NCI-H526 (cell line): ENCODE results near the gene GABARAP.

Experiments
- DNase-seq, 2 experiments: peaks; one replicate each; lab custom pipeline; 2025; lab: John Stamatoyannopoulos, UW

Gene GABARAP

DNA sequence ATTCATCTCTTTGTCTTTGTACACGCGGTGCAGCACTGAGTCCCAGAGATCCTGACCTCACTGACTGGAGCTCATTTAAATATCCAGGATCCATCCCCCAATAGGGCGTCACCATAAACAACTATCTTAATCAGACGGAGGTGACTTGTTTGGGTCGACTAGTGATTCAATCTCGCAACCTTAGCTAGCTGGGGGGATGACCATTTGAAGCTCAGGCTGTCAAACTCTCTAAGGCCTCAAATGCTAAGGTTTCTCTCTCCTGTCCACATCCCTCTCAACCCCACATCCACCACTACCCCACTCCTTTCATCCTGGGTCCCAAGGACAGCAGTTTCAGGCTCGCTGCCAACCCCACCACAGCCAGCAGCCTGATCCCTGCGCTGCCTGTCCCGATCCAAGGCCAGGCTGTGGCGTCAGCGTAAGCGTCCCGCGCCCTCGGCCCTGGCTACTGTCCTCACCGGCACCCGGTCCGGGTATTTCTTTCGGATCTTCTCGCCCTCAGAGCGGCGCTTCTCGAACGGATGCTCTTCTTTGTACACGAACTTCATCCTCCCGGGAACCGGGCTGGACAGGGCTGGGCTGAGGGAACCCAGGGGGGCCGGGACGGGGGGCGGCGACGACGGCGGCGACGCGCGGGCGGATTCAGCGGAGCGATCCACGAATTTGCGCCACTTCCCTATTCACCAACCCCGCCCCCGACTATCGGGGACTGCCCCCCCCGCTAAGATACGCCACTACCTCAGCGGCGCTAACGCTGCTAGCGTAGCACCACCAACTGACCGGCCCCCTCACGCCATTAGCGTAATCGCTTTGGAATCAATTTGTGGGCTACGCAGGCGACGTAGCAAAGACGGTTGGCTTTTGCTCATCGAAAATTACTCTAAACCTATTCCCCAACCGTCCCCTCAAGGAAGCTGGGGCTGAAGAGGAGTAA is at the start of gene GABARAP:
Gene GABARAP, minus strand, starts transcription at position 667 of the 934 bp plus-strand sequence. Its CDS starts 119 bp downstream, at position 548.
- peak; percentile 74 to 89 for DNase-seq

DNA sequence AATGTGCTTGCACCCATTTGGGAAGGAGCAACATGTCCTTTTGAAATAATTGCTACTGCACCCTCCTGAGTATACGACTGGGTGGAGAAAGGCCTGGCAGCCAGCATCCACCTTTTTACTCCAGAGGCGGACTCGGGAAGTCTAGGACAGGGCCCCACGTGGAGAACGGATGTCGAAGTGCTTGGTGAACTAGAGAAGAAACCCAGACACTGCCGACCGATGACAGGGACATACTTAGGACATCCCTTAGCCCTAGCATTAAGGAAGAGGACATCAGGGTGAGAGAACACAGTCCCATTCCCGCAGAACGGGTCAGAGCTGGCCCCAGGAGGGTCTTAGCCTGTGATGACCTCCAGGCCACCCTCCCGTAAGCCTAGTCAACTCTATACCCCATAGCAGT is 48.4 kb upstream of the GABARAP start:
- DNase-seq: no peak

DNA sequence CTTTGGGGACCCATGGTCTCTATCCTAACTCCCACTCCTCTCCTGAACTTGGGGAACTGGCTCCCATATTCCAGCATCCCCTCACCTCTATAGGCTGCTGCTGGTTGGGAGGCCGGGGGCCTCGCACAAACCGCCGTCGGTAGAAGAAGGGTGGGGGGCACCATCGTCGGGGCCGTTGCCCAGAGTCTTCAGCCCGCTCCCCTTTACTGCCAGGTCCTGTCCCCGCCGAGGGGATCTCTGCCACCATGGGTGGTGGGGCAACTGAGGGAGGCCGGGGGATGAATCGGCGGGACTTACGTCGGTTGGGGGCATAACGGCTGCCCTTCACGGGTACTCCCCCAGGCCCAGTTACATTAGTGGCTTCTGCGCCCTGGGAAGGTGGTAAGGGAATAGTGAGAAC is 47.9 kb upstream of the GABARAP start:
- DNase-seq: no peak

DNA sequence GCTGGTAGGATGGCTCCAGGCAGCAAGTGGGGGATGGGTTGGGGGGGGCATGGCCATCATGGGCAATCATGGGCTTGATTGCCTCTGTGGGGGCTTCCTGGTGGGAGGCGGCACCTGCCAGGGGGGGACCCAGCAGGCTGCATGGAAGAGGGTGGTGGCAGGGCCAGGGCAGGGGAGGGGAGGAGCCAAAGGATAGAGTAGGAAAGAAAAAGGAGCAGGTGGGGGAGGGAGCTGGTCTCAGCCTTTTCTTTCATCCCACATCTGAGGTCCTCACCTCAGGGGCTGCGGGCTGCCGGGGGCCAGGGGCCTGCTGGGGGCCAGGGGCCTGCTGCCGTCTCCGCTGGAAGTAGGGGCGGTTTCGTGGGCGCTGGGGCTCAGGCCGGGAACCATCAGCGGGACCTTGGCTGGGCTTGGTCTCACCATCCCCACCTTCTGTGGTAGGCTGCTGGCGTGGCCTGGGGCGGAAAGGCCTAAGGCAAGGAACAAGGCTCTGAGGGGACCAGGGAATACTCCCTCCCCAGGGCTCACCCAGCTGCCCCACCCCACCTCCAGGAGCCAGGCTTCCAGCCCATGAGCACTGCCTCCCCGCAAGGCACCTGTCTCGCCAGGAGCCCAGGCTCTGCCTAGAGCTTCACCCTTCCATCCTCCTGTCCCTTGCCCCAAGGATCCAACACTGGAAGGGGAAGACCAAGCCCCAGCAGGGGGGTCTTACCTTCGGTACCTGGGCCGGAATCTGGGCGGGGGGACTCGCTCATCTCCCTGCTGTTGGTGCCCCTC is 47.2 kb upstream of the GABARAP start:
- DNase-seq: no peak

DNA sequence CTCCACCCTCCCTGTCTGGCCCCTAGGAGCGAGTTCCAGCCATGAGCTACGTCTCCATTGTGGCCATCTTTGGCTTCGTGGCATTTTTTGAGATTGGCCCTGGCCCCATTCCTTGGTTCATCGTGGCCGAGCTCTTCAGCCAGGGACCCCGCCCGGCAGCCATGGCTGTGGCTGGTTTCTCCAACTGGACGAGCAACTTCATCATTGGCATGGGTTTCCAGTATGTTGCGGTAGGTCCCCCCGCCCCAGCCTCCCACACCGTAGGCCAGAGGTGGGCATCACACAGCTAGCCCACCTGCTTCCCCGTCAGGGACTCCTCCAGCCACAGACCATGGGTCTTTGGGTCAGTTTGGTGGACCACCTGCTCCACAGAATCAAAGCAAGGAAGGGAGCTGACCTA is 43.4 kb upstream of the GABARAP start:
- DNase-seq: no peak

DNA sequence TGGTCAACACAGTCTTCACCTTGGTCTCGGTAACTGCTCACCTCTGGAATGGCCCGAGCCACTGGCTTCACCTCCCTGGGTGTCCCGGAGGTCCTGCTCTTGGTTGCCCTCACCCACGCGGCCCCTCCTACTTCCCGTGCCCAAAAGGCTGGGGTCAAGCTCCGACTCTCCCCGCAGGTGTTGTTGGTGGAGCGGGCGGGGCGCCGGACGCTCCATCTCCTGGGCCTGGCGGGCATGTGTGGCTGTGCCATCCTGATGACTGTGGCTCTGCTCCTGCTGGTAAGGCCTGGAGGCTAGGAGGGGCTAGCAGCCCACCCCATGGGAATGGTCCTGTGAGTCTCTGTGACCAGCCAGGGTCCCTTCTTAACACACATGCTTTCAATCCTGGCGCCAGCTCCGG is 42.7 kb upstream of the GABARAP start:
- DNase-seq: no peak

DNA sequence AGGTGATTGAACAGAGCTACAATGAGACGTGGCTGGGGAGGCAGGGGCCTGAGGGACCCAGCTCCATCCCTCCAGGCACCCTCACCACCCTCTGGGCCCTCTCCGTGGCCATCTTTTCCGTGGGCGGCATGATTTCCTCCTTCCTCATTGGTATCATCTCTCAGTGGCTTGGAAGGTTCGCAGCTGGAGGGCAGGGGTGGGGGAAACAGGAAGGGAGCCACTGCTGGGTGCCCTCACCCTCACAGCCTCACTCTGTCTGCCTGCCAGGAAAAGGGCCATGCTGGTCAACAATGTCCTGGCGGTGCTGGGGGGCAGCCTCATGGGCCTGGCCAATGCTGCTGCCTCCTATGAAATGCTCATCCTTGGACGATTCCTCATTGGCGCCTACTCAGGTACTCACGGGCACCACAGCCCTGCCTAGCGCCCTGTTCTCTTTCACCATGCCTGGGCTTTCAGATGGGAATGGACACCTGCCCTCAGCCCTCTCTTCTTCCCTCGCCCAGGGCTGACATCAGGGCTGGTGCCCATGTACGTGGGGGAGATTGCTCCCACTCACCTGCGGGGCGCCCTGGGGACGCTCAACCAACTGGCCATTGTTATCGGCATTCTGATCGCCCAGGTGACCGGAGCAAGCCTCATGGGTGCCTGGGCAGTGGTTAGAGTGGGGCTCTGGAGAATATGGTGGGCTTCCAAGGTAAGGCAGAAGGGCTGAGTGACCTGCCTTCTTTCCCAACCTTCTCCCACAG is 41.4 kb upstream of the GABARAP start:
- no peak for DNase-seq

DNA sequence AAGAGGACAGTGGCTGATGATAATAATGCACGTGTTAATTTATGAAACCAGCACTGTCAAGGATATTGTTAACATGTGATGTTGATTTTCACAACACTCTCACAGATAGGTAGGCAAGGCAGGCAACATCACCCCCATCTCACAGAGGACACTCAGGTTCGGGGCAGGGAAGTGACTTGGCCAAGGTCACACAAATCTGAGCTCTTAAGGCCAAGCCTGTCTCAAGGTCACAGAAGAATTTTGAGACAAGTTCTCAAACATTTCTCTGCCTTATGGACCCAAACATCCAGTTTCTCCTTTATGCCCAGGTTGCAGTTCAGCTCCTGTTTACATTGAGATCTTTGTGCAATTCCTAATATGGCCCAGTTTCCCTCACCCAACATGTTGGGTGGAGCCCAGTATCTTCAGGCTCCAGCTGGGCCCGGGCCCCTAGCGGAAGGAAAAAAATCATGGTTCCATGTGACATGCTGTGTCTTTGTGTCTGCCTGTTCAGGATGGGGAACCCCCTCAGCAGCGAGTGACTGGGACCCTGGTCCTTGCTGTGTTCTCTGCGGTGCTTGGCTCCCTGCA is 40.6 kb upstream of the GABARAP start:
- peak in 1 of 2 experiments; percentile 19 for DNase-seq

DNA sequence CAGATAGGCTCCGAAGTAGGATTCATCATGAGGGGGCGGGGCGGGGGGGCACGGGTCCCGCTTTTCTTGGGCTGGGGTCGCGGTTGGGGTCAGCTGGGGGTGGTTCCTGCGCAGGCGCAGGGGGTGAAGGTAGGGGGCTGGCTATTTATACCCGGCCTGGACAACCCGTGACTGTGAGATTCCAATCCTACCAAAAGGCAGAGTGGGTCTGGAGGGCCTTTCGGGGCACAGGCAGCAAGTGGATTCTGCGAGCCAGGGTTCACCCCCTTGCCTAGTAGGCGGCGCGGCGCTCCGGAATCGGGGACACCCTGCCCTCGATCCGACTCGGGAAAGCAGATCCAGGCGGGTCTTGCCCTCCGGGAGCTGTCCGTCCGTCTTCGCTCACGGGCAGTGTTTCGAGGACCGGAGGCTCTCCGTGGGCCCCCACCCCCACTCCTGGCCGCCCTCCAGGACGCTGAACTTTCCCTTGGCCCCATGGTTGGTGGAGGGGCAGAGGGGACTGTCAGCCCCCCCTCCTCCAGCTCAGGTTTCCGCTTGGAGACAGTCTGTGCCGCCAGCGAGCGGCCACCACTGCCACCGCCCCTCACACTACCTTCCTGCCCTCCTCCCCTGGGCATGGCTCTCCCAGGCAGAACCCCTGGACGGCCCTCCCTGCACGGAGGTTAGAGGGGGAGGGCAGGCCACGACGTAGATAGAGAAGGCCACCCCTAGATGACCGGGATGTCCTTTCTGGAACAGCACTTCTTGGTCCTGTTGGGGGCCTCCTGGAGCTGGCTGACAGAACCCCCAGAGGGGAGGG is 39.9 kb upstream of the GABARAP start:
- peak in 1 of 2 experiments; percentile 39 for DNase-seq

DNA sequence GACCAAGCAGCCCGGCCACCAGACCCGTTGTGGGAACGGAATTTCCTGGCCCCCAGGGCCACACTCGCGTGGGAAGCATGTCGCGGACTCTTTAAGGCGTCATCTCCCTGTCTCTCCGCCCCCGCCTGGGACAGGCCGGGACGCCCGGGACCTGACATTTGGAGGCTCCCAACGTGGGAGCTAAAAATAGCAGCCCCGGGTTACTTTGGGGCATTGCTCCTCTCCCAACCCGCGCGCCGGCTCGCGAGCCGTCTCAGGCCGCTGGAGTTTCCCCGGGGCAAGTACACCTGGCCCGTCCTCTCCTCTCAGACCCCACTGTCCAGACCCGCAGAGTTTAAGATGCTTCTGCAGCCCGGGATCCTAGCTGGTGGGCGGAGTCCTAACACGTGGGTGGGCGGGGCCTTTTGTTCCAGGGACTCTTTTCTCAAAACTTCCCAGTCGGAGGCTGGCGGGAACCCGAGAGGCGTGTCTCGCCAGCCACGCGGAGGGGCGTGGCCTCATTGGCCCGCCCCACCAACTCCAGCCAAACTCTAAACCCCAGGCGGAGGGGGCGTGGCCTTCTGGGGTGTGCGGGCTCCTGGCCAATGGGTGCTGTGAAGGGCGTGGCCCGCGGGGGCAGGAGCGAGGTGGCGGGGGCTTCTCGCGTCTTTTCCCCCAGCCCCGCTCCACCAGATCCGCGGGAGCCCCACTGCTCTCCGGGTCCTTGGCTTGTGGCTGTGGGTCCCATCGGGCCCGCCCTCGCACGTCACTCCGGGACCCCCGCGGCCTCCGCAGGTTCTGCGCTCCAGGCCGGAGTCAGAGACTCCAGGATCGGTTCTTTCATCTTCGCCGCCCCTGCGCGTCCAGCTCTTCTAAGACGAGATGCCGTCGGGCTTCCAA is 39.1 kb upstream of the GABARAP start, which contains the start of gene SLC2A4:
Gene SLC2A4, plus strand, starts transcription at position 645 of the 879 bp plus-strand sequence. Its CDS starts 217 bp downstream, at position 862.
- DNase-seq: peak; percentile 87 to 96

DNA sequence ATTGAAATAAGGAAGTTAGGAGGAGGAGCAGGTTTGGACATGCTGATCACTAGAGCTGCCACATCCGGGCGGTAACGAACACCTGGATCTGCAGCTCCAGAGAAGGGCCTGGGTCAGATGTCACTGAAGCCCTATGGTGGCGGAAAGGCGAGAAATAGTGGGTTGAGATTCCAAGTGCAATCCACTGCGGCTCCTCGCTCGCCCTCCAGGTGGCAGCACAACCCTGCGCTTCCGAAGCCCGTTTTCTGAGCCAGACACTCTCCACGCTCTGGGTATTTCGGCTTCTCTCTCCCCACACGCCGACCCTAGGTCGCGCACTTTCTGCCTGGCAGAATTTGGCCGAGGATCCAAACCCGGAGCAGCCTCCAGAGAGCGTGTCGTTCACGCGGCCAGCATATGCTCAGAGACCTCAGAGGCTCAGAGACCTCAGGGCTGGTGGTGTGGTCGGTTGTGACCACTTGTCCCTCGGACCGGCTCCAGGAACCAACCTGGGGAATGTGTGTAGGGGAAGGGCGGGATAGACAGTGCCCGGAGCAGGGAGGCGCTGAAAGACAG is 38.3 kb upstream of the GABARAP start:
- DNase-seq: peak; percentile 70 to 86

DNA sequence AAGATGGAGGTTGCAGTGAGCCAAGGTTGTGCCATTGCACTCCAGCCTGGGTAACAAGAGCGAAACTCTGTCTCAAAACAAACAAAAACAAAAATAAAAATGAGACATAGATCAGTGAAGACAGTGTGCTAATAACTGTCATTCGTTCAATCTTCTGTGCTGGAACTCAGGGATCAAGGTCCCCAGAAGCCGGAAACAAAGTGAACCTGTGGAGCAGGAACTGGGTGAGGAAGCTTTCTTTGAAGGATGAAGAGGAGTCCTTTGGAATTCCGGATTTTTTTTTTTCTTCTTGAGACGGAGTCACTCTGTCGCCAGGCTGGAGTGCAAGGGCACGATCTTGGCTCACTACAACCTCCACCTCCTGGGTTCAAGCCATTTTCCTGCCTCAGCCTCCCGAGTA is 37.2 kb upstream of the GABARAP start:
- DNase-seq: no peak

DNA sequence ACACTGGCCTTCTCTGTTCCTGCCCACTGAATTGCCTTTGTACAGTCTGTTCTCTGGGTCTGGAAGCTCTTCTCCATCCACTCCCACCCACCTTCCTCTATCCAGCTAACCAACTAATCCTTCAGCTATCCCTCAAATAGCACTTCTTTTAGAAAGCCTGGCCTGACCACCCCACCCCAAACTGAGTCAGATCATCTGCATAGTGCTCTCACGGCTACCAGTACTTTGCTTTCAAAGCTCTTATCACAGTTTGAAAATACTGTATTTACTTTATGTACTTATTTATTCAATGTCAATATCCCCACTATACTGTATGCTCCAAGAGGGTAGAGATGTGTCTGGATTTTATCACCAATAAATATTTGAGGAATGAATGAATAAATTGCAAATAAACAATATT is 24.5 kb upstream of the GABARAP start:
- no peak for DNase-seq

DNA sequence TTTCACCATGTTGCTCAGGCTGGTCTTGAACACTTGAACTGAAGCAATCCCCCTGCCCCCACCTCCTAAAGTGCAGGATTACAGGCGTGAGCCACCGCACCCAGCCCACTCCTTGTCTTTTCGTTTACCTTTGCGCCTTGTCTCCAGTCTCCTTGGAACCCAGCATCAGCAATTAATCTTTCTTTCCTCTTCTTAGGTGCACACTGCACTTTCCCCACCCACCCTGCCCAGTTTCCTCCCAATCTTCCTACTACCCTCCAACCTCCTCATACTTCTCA is 21.5 kb upstream of the GABARAP start:
- no peak for DNase-seq

DNA sequence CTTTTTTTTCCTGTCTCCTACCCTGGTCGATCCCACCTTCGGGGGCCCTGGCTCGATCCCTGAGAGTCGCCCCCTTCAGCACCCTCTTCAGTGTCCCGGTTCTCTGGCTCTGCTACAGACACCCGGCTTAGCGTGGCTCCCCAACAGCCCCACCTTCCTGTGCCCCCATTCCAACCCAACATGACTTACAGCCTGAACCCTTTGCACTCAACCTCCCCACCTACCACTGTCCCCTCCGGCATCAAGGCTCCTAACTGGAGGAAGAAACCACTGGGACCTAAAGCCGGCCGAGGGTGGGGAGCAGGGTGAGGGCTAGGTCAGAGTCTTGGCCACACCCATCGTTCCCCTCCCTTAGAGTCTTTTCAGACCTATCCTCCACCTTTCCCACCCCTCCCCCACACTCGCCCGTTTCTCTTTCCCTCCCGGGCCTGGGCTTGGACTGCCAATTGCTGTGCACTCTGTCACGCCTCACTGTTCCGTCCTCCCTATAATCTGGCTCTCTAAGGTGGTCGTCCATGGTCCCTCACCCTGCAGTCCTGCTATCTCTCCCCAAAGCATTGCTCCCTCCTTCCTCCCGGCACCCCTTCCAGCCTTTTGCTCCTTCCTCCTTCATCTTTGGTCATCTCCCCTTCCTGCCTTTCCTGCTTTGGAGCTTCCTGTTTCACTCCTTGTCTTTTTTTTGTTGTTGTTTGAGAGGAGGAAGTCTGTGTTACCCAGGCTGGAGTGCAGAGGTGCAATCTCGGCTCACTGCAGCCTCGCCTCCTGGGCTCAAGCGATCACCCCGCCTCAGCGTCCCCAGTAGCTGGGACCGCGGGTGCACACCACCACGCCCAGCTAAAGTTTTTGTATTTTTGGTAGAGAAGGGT is 20.9 kb upstream of the GABARAP start:
- DNase-seq: peak; percentile 34 to 70

DNA sequence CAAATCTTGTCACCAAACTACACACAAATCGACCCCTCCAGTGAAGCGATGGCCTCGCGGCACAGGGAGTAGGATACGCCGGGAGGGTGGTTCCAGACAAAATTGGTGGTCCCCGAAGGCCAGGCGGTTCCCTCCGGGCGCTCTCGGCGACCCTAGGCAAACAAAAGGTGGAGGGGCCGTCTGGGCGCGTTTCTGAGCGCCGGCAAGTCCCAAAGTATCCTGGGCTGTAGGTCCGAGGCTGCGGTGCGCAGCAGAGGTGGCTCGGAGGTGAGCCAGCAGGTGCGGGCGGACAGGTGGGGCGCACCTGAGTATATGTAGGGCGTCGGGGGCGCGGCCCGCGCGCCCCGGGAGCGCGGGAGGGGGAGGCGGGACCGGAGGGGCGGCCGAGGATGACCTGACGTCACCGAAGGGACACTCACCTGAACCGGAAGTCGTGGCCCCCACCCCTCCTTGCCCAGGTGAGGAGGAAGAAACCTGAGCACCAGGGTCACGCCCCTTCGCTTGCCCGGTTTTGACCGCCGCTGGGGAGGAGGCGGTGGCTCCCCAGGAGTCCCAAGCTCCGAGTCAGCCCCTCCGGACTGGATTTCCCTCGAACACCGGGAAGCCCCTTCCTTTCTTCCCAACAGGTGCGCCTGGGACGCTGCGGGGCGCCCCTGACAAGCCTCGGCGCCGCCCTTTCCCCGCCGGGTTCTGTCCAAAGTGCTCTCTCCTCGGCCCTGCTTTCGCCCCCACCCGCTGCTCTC is 20.1 kb upstream of the GABARAP start, which contains the start of gene CLDN7:
Gene CLDN7, minus strand, starts transcription at position 287 of the 743 bp plus-strand sequence. CDS start 435 bp downstream, outside the sequence.
- DNase-seq: peak; percentile 65 to 91

DNA sequence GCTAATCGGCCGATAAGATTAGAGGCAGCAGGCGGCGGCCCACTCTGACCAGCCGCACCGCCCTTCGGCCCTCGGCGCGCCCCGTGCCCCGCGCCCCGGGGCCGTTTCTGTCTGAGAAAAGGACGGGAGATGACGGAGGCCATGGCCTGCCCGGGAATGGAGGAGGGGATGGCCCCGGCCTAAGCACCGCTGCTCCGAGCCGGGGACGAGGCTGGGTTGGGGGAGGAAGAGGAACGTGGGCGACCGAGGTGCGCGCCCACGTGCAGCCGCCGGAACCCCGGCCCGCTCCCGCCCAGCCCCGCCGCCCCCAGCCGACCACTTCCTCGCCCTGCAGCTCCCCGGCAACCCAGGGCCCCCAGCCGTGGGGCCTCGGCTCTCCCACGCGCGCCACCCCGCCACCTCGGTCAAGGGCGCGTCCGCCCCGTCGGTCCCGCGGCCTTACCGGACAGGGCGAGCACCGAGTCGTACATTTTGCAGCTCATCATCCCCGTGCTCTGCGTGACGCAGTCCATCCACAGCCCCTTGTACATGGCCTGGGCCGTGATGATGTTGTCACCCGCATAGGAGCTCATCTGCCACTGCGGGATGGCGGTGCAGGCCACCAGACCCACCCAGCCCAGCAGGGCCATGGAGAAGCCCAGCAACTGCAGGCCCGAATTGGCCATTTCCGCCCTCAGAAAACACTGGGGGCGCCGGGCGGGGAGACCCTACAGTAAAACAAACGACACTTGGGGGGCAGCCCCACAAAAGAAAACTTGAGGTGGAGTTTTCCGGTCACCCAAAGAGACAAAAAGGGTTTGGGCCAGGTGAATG is 19.3 kb upstream of the GABARAP start:
- DNase-seq: peak in 1 of 2 experiments; percentile 38
